Lung (tissue), 16 donors: ENCODE data around the gene PEX1. TPM values are rescaled to one million over a fixed set of nuclear protein-coding genes. Genes with fewer than 3 reads are reported as not detected.
A peak's percentile ranks its signal among the peaks of the same experiment; 100 is the strongest.

Experiments used
- ATAC-seq: fragments of 200-7000 bp; cut with Tn5 transposase; one replicate; pipeline ENCODE4 v1.9.1; 2020; ENCODE audit warnings: moderate number of reproducible peaks; ENCODE audit not compliant: insufficient read depth, low FRiP score
- DNase-seq, 3 donors: peaks; one replicate each; pipeline ENCODE4 v3.0.0-alpha.2; 2013 to 2017
- H3K27ac ChIP-seq, 2 donors: one replicate each; pipeline ENCODE4 v1.5.1; 2013; ENCODE audit warnings: mild to moderate bottlenecking in 2 of 2, moderate library complexity in 2 of 2, control low read depth in 1 of 2, inconsistent platforms in 1 of 2, low read depth in 1 of 2, low read length in 1 of 2
- H3K27me3 ChIP-seq, 3 donors: one replicate each; pipeline ENCODE4 v1.5.1; 2013; ENCODE audit warnings: low read length in 2 of 3; ENCODE audit not compliant: control insufficient read depth in 3 of 3, insufficient read depth in 3 of 3
- H3K36me3 ChIP-seq, 4 donors: one replicate each; pipeline ENCODE4 v1.5.1; 2013; ENCODE audit warnings: low read length in 4 of 4, mild to moderate bottlenecking in 1 of 4, moderate library complexity in 1 of 4; ENCODE audit not compliant: control insufficient read depth in 4 of 4, insufficient read depth in 4 of 4
- H3K4me1 ChIP-seq, 5 donors: one replicate each; pipeline ENCODE4 v1.5.1; 2013; ENCODE audit warnings: low read length in 5 of 5, mild to moderate bottlenecking in 2 of 5, moderate library complexity in 1 of 5; ENCODE audit not compliant: control insufficient read depth in 5 of 5, insufficient read depth in 5 of 5
- H3K4me3 ChIP-seq: one replicate; pipeline ENCODE4 v1.5.1; 2013; ENCODE audit warnings: mild to moderate bottlenecking, control low read depth, moderate library complexity
- H3K9ac ChIP-seq, 2 donors: one replicate each; pipeline ENCODE4 v1.5.1; 2013; ENCODE audit warnings: low read length in 2 of 2, control low read depth in 1 of 2; ENCODE audit not compliant: insufficient read depth in 1 of 2
- H3K9me3 ChIP-seq, 4 donors: one replicate each; pipeline ENCODE4 v1.5.1; 2013; ENCODE audit warnings: low read length in 3 of 4, mild to moderate bottlenecking in 1 of 4, moderate library complexity in 1 of 4; ENCODE audit not compliant: control insufficient read depth in 4 of 4, insufficient read depth in 3 of 4
- CTCF ChIP-seq: IDR thresholded peaks from 2 replicates; pipeline ENCODE4 v1.5.1; 2012; ENCODE audit warnings: mild to moderate bottlenecking; ENCODE audit errors: control extremely low read depth, extremely low read depth
- WGBS, 2 donors: extraction: QIAGEN DNeasy Blood & Tissue Kit; methylation state at CpG; one replicate each; pipeline ENCODE4 v1.1.7; 2013; 5-methylcytosine and 5-hydroxymethylcytosine counted together
- long read RNA-seq, 5 donors: transcript quantifications; one replicate each; lab custom pipeline, GENCODE V29; 2026
- polyA plus RNA-seq, 2 donors: library from polyadenylated mRNA; stranded (reverse); fragments of 200-250 nt; gene quantifications; one replicate each; pipeline ENCODE4 v1.2.1, GENCODE V29; 2013
- total RNA-seq, 2 donors: library from RNA; depleted of rRNA in 1 of 2; stranded (reverse); fragments of >200 nt in 1 of 2; gene quantifications; one replicate each; pipeline ENCODE4 v1.2.1, GENCODE V29; 2014 to 2021
- donor health status: control.
- donor health status: control.
- donor health status: Bipolar disorder and iron deficiency.
- donor health status: healthy.
- donor health status: DM: yes; HTN: yes; CAD: no.

Gene PEX1
- 10 to 100 TPM; 13.0 to 52.7 TPM for total RNA-seq
- polyA plus RNA-seq = 10 to 100 TPM in 1 of 2 donors, 1 to 10 TPM in 1; 7.2 to 14.5 TPM
- long read RNA-seq, donor 1, full-length matches to known transcripts = 5 of 5 reads
- long read RNA-seq, donor 1, partial matches to known transcripts = 0 of 5 reads
- long read RNA-seq, donor 1, other reads (novel, unspliced or antisense) = 0 of 5 reads
- long read RNA-seq, donor 2 = 0 reads
- long read RNA-seq, donor 3, partial matches to known transcripts = 0 of 3 reads
- long read RNA-seq, donor 3, other reads (novel, unspliced or antisense) = 0 of 3 reads
- long read RNA-seq, donor 4, partial matches to known transcripts = 6 of 6 reads
- long read RNA-seq, donor 4, other reads (novel, unspliced or antisense) = 0 of 6 reads
- long read RNA-seq, donor 5, partial matches to known transcripts = 5 of 7 reads
- long read RNA-seq, donor 5, other reads (novel, unspliced or antisense) = 0 of 7 reads

- peak within 1 kb of the TSS; percentile 84 to 97 for H3K27ac ChIP-seq
- 0% methylated on average over 63 to 79 of the region's 79 CpGs for WGBS, 2 donors
- peak; percentile 99 to 100 (median 100) for DNase-seq
- TF ChIP-seq CTCF = peak; percentile 15
- peak within 1 kb of the TSS; percentile 86 to 98 for H3K9ac ChIP-seq
- peak; percentile 99 for ATAC-seq
- peaks cover 0 to 22% (median 3%) of the 10 kb centered on the region in 5 donors for H3K4me1 ChIP-seq
- peaks cover 9 to 21% (median 15%) of the 10 kb centered on the region in 4 donors for H3K36me3 ChIP-seq
- peak within 1 kb of the TSS; percentile 98 for H3K4me3 ChIP-seq
- no peaks in the 10 kb centered on the region for H3K9me3 ChIP-seq
- no peaks in the 10 kb centered on the region for H3K27me3 ChIP-seq
Observed at GRCh38 chr7:92528188-92528957, at the start of gene PEX1, which contains the start of gene RBM48. Gene PEX1, minus strand, starts transcription at chr7:92528520. Its CDS starts 85 bp downstream, at chr7:92528435. Gene RBM48, plus strand, starts transcription at chr7:92528795. Its CDS starts 19 bp downstream, at chr7:92528814.

GRCh38 chr7:92576296-92576695, 48.0 kb upstream of the PEX1 start:
- no peaks in the 10 kb centered on the region for H3K27me3 ChIP-seq
- no peak overlapping the region for H3K4me3 ChIP-seq
- ATAC-seq (no peak), DNase-seq (no peak)
- H3K36me3 ChIP-seq = peaks cover 11 to 37% (median 30%) of the 10 kb centered on the region in 4 donors
- WGBS, 2 donors = 94% methylated on average over 3 of the region's 3 CpGs
- H3K9me3 ChIP-seq = no peaks in the 10 kb centered on the region
- TF ChIP-seq CTCF = no peak
- no peak overlapping the region for H3K9ac ChIP-seq
- H3K4me1 ChIP-seq = no peaks in the 10 kb centered on the region
- H3K27ac ChIP-seq = no peak overlapping the region

- no peaks in the 10 kb centered on the region for H3K9me3 ChIP-seq
- H3K27ac ChIP-seq = no peak overlapping the region
- TF ChIP-seq CTCF = no peak
- peak in 1 of 3 donors; percentile 15 for DNase-seq
- WGBS, 2 donors = 47 to 66% methylated on average over 4 of the region's 4 CpGs
- no peaks in the 10 kb centered on the region for H3K27me3 ChIP-seq
- no peaks in the 10 kb centered on the region for H3K4me1 ChIP-seq
- no peak overlapping the region for H3K4me3 ChIP-seq
- no peak for ATAC-seq
- no peak overlapping the region for H3K9ac ChIP-seq
- H3K36me3 ChIP-seq = peaks cover 10 to 31% (median 22%) of the 10 kb centered on the region in 4 donors
Observed at GRCh38 chr7:92569137-92569536, 40.8 kb upstream of the PEX1 start.
